ENCODE data around the gene FTCDNL1. TPM values are rescaled to one million over a fixed set of nuclear protein-coding genes. Genes with fewer than 3 reads are reported as not detected.

The FTCDNL1 gene
- total and polyA plus RNA-seq, 2 of the 13 experiments (the other 11 are each of a cell fraction or from before 2014, with no cell fraction given): 0.98 to 1.4 TPM

- no peak for TF ChIP-seq ZBTB25 (CRISPR knock-in tag; IDR thresholded peaks at IDR 0.05)
- ChIA-PET POLR2A (no interaction called here), CTCF (ENCODE audit: low intra/inter-chr PET ratio, low total read pairs) (no interaction called here)
- no peak overlapping the region for H2AFZ ChIP-seq (ENCODE audit: low read length)
- no peaks in the 10 kb centered on the region for H4K20me1 ChIP-seq (ENCODE audit: insufficient read depth, low read length)
- in situ Hi-C loops (cut with HindIII; ENCODE audit: extremely low pct_ligation_motif_present, low pct_unique_long_range_greater_than_20kb): no loop called here
- no peaks in the 10 kb centered on the region for H3K4me1 ChIP-seq (ENCODE audit: insufficient read depth, low read length)
- no peak overlapping the region for H3K27ac ChIP-seq (ENCODE audit: extremely low read length, insufficient read depth, low read length)
- no peaks in the 10 kb centered on the region for H3K9me3 ChIP-seq (ENCODE audit: low read length)
- no peak overlapping the region for H3K4me3 ChIP-seq (replicated peaks in 1 of 3; ENCODE audit: insufficient read depth in 1 of 3, low read depth in 2 of 3, low read length in 3 of 3)
- intact Hi-C loops (cut with micrococcal nuclease; ENCODE audit: unreplicated experiment): no loop called here
- BruUV-seq (replicated peaks): no TSS peak
- FAIRE-seq: no peak
- 45% methylated on average over 3 of the region's 3 CpGs for WGBS (ENCODE audit: low lambda C conversion rate)
- ATAC-seq: no peak
- H3K27me3 ChIP-seq (ENCODE audit: control insufficient read depth in 1 of 2, insufficient read depth in 2 of 2, low read length in 2 of 2): no peaks in the 10 kb centered on the region
- H3K4me2 ChIP-seq (ENCODE audit: low read depth, low read length): no peak overlapping the region
- H3K79me2 ChIP-seq (ENCODE audit: insufficient read depth, low read length): no peaks in the 10 kb centered on the region
- H3K9ac ChIP-seq (ENCODE audit: insufficient read depth, low read depth, low read length): no peak overlapping the region
- no peak for DNase-seq (ENCODE audit: low spot score)
- no peaks in the 10 kb centered on the region for H3K36me3 ChIP-seq (replicated peaks in 1 of 2; ENCODE audit: control insufficient read depth in 1 of 2, insufficient read depth in 2 of 2, low read length in 2 of 2)
Observed at GRCh38 chr2:199842631-199843395, 8.2 kb downstream of the FTCDNL1 start.

GRCh38 chr2:199841409-199841808 is 9.6 kb downstream of the FTCDNL1 start:
- Histone ChIP-seq H2AFZ (ENCODE audit: low read length) (no peak overlapping the region), H3K27me3 (ENCODE audit: control insufficient read depth in 1 of 2, insufficient read depth in 2 of 2, low read length in 2 of 2) (no peaks in the 10 kb centered on the region), H3K9ac (ENCODE audit: insufficient read depth, low read depth, low read length) (no peak overlapping the region), H3K36me3 (replicated peaks in 1 of 2; ENCODE audit: control insufficient read depth in 1 of 2, insufficient read depth in 2 of 2, low read length in 2 of 2) (no peaks in the 10 kb centered on the region), H4K20me1 (ENCODE audit: insufficient read depth, low read length) (no peaks in the 10 kb centered on the region), H3K4me1 (ENCODE audit: insufficient read depth, low read length) (no peaks in the 10 kb centered on the region), H3K9me3 (ENCODE audit: low read length) (no peaks in the 10 kb centered on the region), H3K4me3 (replicated peaks in 1 of 3; ENCODE audit: insufficient read depth in 1 of 3, low read depth in 2 of 3, low read length in 3 of 3) (no peak overlapping the region), H3K27ac (ENCODE audit: extremely low read length, insufficient read depth, low read length) (no peak overlapping the region), H3K79me2 (ENCODE audit: insufficient read depth, low read length) (no peaks in the 10 kb centered on the region), H3K4me2 (ENCODE audit: low read depth, low read length) (no peak overlapping the region)
- intact Hi-C loops (cut with micrococcal nuclease; ENCODE audit: unreplicated experiment) (no loop called here), in situ Hi-C loops (cut with HindIII; ENCODE audit: extremely low pct_ligation_motif_present, low pct_unique_long_range_greater_than_20kb) (no loop called here)
- ChIA-PET POLR2A (interaction anchor here (1.4 kb wide), 1 partner anchor 11 kb away, joined by 3 read pairs; no protein-coding TSS in a partner anchor), CTCF (ENCODE audit: low intra/inter-chr PET ratio, low total read pairs) (no interaction called here)
- no peak for ATAC-seq
- 60% methylated on average over 1 of the region's 1 CpG for WGBS (ENCODE audit: low lambda C conversion rate)
- no peak for DNase-seq (ENCODE audit: low spot score)
- BruUV-seq (replicated peaks): no TSS peak
- no peak for FAIRE-seq
- no peak for TF ChIP-seq ZNF598 (CRISPR knock-in tag; IDR thresholded peaks at IDR 0.05; ENCODE audit: borderline replicate concordance)
- TF ChIP-seq MXI1 (IDR thresholded peaks at IDR 0.05; ENCODE audit: borderline replicate concordance, low read depth, low read length): no peak
- no peak for TF ChIP-seq ARNT2 (CRISPR knock-in tag; IDR thresholded peaks at IDR 0.05; ENCODE audit: low read depth)
- no peak for TF ChIP-seq KLF11 (CRISPR knock-in tag; IDR thresholded peaks at IDR 0.05)
- TF ChIP-seq STAT5B (CRISPR knock-in tag; IDR thresholded peaks at IDR 0.05): no peak
- TF ChIP-seq TMF1 (CRISPR knock-in tag; IDR thresholded peaks at IDR 0.05; ENCODE audit: low read depth): no peak
- TF ChIP-seq SCMH1 (CRISPR knock-in tag; IDR thresholded peaks at IDR 0.05; ENCODE audit: borderline replicate concordance): no peak
- no peak for TF ChIP-seq PLRG1 (conservative IDR thresholded peaks at IDR 0.05)
- no peak for TF ChIP-seq HDAC1 (CRISPR knock-in tag; IDR thresholded peaks at IDR 0.05)
- TF ChIP-seq ZBTB1 (CRISPR knock-in tag; IDR thresholded peaks at IDR 0.05; ENCODE audit: borderline replicate concordance): no peak
- TF ChIP-seq DMTF1 (CRISPR knock-in tag; IDR thresholded peaks at IDR 0.05): no peak
- TF ChIP-seq ZNF30 (CRISPR knock-in tag; IDR thresholded peaks at IDR 0.05): no peak
- TF ChIP-seq ZNF564 (CRISPR knock-in tag; IDR thresholded peaks at IDR 0.05): no peak
- TF ChIP-seq ZNF431 (CRISPR knock-in tag; IDR thresholded peaks at IDR 0.05; ENCODE audit: borderline replicate concordance, low read depth): no peak
- no peak for TF ChIP-seq ZNF552 (CRISPR knock-in tag; IDR thresholded peaks at IDR 0.05; ENCODE audit: borderline replicate concordance)
